H9 (cell line): ENCODE data around the gene TNFAIP2. TPM values are rescaled to one million over a fixed set of nuclear protein-coding genes. Genes with fewer than 3 reads are reported as not detected.

Source experiments
- DNase-seq: peaks from one replicate; pipeline ENCODE4 v3.0.0-alpha.2; 2017
- H2AFZ ChIP-seq: one replicate; pipeline ENCODE4 v1.6.1; 2013; ENCODE audit warnings: mild to moderate bottlenecking, low read length, control low read depth, moderate library complexity
- H2AK5ac ChIP-seq: 2 replicates; pipeline ENCODE4 v1.6.1; 2013; ENCODE audit warnings: low read length, control low read depth, mixed read lengths; ENCODE audit not compliant: insufficient read length
- H2BK120ac ChIP-seq: one replicate; pipeline ENCODE4 v1.6.1; 2013; ENCODE audit warnings: low read depth, mild to moderate bottlenecking, low read length, control low read depth, inconsistent platforms; ENCODE audit not compliant: poor library complexity, severe bottlenecking
- H2BK12ac ChIP-seq: 2 replicates; pipeline ENCODE4 v1.6.1; 2013; ENCODE audit warnings: low read length, control low read depth, mixed read lengths, low read depth; ENCODE audit not compliant: insufficient read length
- H2BK15ac ChIP-seq: 2 replicates; pipeline ENCODE4 v1.6.1; 2013; ENCODE audit warnings: low read depth, low read length, control low read depth
- H2BK20ac ChIP-seq: one replicate; pipeline ENCODE4 v1.6.1; 2013; ENCODE audit warnings: low read depth, mild to moderate bottlenecking, low read length, control low read depth, inconsistent platforms; ENCODE audit not compliant: poor library complexity, severe bottlenecking
- H2BK5ac ChIP-seq: 2 replicates; pipeline ENCODE4 v1.6.1; 2013; ENCODE audit warnings: low read length, control low read depth, mixed read lengths; ENCODE audit not compliant: insufficient read length
- H3K14ac ChIP-seq: 2 replicates; pipeline ENCODE4 v1.6.1; 2013; ENCODE audit warnings: low read length, control low read depth; ENCODE audit not compliant: insufficient read depth
- H3K18ac ChIP-seq: 2 replicates; pipeline ENCODE4 v1.6.1; 2013; ENCODE audit warnings: low read depth, mild to moderate bottlenecking, mixed read lengths, low read length, control low read depth; ENCODE audit not compliant: insufficient read length
- H3K23ac ChIP-seq: 2 replicates; pipeline ENCODE4 v1.6.1; 2013; ENCODE audit warnings: low read length, control low read depth, mixed read lengths, low read depth; ENCODE audit not compliant: insufficient read length
- H3K23me2 ChIP-seq: 2 replicates; pipeline ENCODE4 v1.6.1; 2013; ENCODE audit warnings: low read depth, mild to moderate bottlenecking, mixed read lengths, low read length, control low read depth; ENCODE audit not compliant: insufficient read length, poor library complexity, severe bottlenecking
- H3K27ac ChIP-seq: 2 replicates; pipeline ENCODE4 v1.5.1; 2013; ENCODE audit warnings: low read length, control low read depth, mixed read lengths, low read depth; ENCODE audit not compliant: insufficient read length
- H3K27me3 ChIP-seq: 2 replicates; pipeline ENCODE4 v1.6.1; 2013; ENCODE audit warnings: low read length, control low read depth, inconsistent platforms; ENCODE audit not compliant: insufficient read depth
- H3K4ac ChIP-seq: 2 replicates; pipeline ENCODE4 v1.6.1; 2013; ENCODE audit warnings: low read depth, mild to moderate bottlenecking, control low read depth, inconsistent platforms, low read length, moderate library complexity
- H3K4me1 ChIP-seq: 2 replicates; pipeline ENCODE4 v1.6.1; 2013; ENCODE audit warnings: low read length, control low read depth, inconsistent platforms; ENCODE audit not compliant: insufficient read depth
- H3K4me2 ChIP-seq: 2 replicates; pipeline ENCODE4 v1.6.1; 2013; ENCODE audit warnings: low read length, control low read depth, mixed read lengths; ENCODE audit not compliant: insufficient read length, insufficient read depth
- H3K56ac ChIP-seq: 2 replicates; pipeline ENCODE4 v1.6.1; 2013; ENCODE audit warnings: low read depth, mild to moderate bottlenecking, mixed read lengths, low read length, control low read depth; ENCODE audit not compliant: insufficient read length
- H3K79me1 ChIP-seq: 2 replicates; pipeline ENCODE4 v1.6.1; 2013; ENCODE audit warnings: low read depth, mild to moderate bottlenecking, moderate library complexity, low read length, control low read depth, inconsistent platforms; ENCODE audit not compliant: insufficient read depth, poor library complexity, severe bottlenecking
- H3K79me2 ChIP-seq: 2 replicates; pipeline ENCODE4 v1.6.1; 2013; ENCODE audit warnings: low read length, control low read depth, inconsistent platforms; ENCODE audit not compliant: insufficient read depth
- H3K9ac ChIP-seq: 2 replicates; pipeline ENCODE4 v1.6.1; 2013; ENCODE audit warnings: low read length, control low read depth, mixed read lengths; ENCODE audit not compliant: insufficient read length; ENCODE audit errors: extremely low read depth
- H3K9me3 ChIP-seq: one replicate; pipeline ENCODE4 v1.6.1; 2013; ENCODE audit warnings: low read depth, low read length, inconsistent platforms; ENCODE audit not compliant: control insufficient read depth
- H3T11ph ChIP-seq: one replicate; pipeline ENCODE4 v1.6.1; 2013; ENCODE audit warnings: mild to moderate bottlenecking, low read length, control low read depth, inconsistent platforms
- H4K20me1 ChIP-seq: one replicate; pipeline ENCODE4 v1.6.1; 2013; ENCODE audit not compliant: control insufficient read depth, insufficient read length, insufficient read depth
- H4K5ac ChIP-seq: 2 replicates; pipeline ENCODE4 v1.6.1; 2013; ENCODE audit warnings: low read depth, mild to moderate bottlenecking, mixed read lengths, low read length, control low read depth; ENCODE audit not compliant: insufficient read length
- H4K8ac ChIP-seq: replicated peaks from 2 replicates; pipeline ENCODE4 v1.6.1; 2013; ENCODE audit warnings: low read length, control low read depth, mixed read lengths, low read depth; ENCODE audit not compliant: insufficient read length
- H4K91ac ChIP-seq: 2 replicates; pipeline ENCODE4 v1.6.1; 2013; ENCODE audit warnings: low read depth, mild to moderate bottlenecking, moderate library complexity, mixed read lengths, low read length, control low read depth; ENCODE audit not compliant: insufficient read length
- H3K27ac Mint-ChIP-seq, 3 experiments: 2 replicates in 2 of 3; 3 replicates in 1 of 3; pipeline ENCODE4 v1.8.0; 2020 to 2021; ENCODE audit warnings: mixed read lengths in 3 of 3, mild to moderate bottlenecking in 1 of 3, moderate library complexity in 1 of 3
- H3K27me3 Mint-ChIP-seq: 2 replicates; pipeline ENCODE4 v1.8.0; 2021; ENCODE audit warnings: low read depth, mild to moderate bottlenecking, moderate library complexity, mixed read lengths
- H3K36me3 Mint-ChIP-seq, 3 experiments: 2 replicates in 2 of 3; 3 replicates in 1 of 3; pipeline ENCODE4 v1.8.0; 2020 to 2021; ENCODE audit warnings: low read depth in 3 of 3, mixed read lengths in 3 of 3; ENCODE audit not compliant: insufficient read depth in 1 of 3
- H3K4me1 Mint-ChIP-seq, 2 experiments: 2 replicates each; pipeline ENCODE4 v1.8.0; 2020; ENCODE audit warnings: mixed read lengths in 2 of 2
- H3K4me3 Mint-ChIP-seq, 2 experiments: 2 replicates in 1 of 2; 3 replicates in 1 of 2; pipeline ENCODE4 v1.8.0; 2020 to 2021; ENCODE audit warnings: mild to moderate bottlenecking in 2 of 2, mixed read lengths in 2 of 2, moderate library complexity in 1 of 2
- H3K9me3 Mint-ChIP-seq, 2 experiments: 2 replicates in 1 of 2; 3 replicates in 1 of 2; pipeline ENCODE4 v1.8.0; 2020; ENCODE audit warnings: mild to moderate bottlenecking in 2 of 2, mixed read lengths in 2 of 2, moderate library complexity in 1 of 2
- CTCF ChIP-seq: fragments of 200-600 bp; sonication (generic); conservative IDR thresholded peaks from 3 replicates; pipeline ENCODE4 v1.8.0; 2021; ENCODE audit warnings: antibody characterized with exemption, mild to moderate bottlenecking
- WGBS: extraction: QIAGEN DNeasy Blood & Tissue Kit; methylation state at CpG from one replicate; pipeline ENCODE4 v1.1.7; 2013; ENCODE audit warnings: missing lambda C conversion rate, low lambda C conversion rate, mixed read lengths; ENCODE audit not compliant: insufficient read length; ENCODE audit errors: extremely low coverage; 5-methylcytosine and 5-hydroxymethylcytosine counted together
- total RNA-seq: library from RNA; stranded (reverse); gene quantifications from 2 replicates; pipeline ENCODE4 v1.2.1, GENCODE V29; 2021

The TNFAIP2 gene
- total RNA-seq, 1 experiment from 2014 or later = 29.3 TPM

- H3K36me3 Mint-ChIP-seq = peaks cover 4 to 10% (median 8%) of the 10 kb centered on the region in 3 experiments
- Histone ChIP-seq H2BK20ac (no peak overlapping the region), H3K18ac (no peak overlapping the region), H3K4me1 (no peaks in the 10 kb centered on the region), H4K5ac (no peak overlapping the region), H2AFZ (no peak overlapping the region), H2BK12ac (no peak overlapping the region), H3K56ac (no peak overlapping the region), H4K91ac (no peak overlapping the region), H4K20me1 (no peaks in the 10 kb centered on the region), H2BK5ac (no peak overlapping the region), H3K4ac (no peak overlapping the region), H3K9me3 (peaks cover 30% of the 10 kb centered on the region), H3K23me2 (no peaks in the 10 kb centered on the region), H3T11ph (no peak overlapping the region), H2AK5ac (no peak overlapping the region), H3K23ac (no peak overlapping the region), H3K79me1 (no peaks in the 10 kb centered on the region), H3K27me3 (no peaks in the 10 kb centered on the region), H2BK120ac (no peak overlapping the region), H2BK15ac (no peak overlapping the region), H3K9ac (no peak overlapping the region), H3K27ac (no peak overlapping the region), H3K14ac (no peak overlapping the region), H4K8ac (no peak overlapping the region), H3K4me2 (no peak overlapping the region), H3K79me2 (no peaks in the 10 kb centered on the region)
- WGBS = no CpG with 5 or more reads among the region's 6 CpGs
- no peak overlapping the region for H3K4me3 Mint-ChIP-seq
- H3K27ac Mint-ChIP-seq = no peak overlapping the region; a peak in 1 of 7 replicates
- H3K4me1 Mint-ChIP-seq = 0 out of 4 replicates have a peak, but pooled peaks cover 0 to 4% of the 10 kb centered on the region in 2 experiments
- peaks cover 20% of the 10 kb centered on the region for H3K27me3 Mint-ChIP-seq
- TF ChIP-seq CTCF = no peak
- no peak for DNase-seq
- peaks cover 8 to 16% of the 10 kb centered on the region in 2 experiments for H3K9me3 Mint-ChIP-seq
These were observed 42.1 kb downstream of the TNFAIP2 start for GRCh38 chr14:103165323-103165722.
